ENCODE results near the gene C1QA. TPM values are rescaled to one million over a fixed set of nuclear protein-coding genes. Genes with fewer than 3 reads are reported as not detected.

Gene C1QA
- total RNA-seq, 4 donors from 2014 or later: 11.7 to 167 (median 68.4) TPM

DNA sequence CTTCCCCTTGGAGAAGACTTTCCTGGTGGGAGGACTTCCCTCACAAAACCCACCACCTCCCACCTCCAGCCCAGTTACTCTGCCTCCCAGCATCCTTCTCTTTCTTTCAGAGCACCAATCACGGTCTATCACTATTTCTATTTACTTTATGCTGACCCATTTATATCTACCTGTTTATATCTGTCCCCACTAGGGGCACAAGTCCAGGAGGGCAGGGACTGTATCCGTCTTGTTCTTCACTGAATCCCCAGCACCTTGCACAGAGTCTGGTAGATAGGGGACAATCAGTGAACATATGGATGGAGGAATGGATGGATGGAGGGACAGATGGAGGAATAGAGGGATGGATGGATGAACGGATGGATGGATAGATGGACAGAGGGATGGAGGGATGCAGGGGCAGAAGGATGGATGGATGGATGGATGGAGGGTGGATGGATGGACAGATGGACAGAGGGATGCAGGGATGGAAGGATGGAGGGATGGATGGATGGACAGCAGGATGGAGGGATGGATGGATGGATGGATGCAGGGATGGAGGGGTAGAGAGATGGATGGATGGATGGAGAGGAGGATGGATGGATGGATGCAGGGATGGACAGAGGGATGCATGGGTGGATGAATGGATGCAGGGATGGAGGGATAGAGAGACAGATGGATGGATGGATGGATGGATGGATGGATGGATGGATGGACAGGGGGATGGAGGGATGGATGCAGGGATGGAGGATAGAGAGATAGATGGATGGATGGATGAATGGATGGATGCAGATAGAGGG is 22.1 kb downstream of the C1QA start:
- intact Hi-C loops (cut with DNase I): no loop called here
- Histone ChIP-seq H3K27me3 (peaks cover 0 to 75% (median 0%) of the 10 kb centered on the region in 4 donors), H3K4me3 (no peak overlapping the region), H3K27ac (no peak overlapping the region), H3K9me3 (no peaks in the 10 kb centered on the region), H3K36me3 (no peaks in the 10 kb centered on the region), H3K4me1 (no peaks in the 10 kb centered on the region)
- DNase-seq: no peak
- WGBS, 2 donors: 56% methylated on average over 3 of the region's 3 CpGs
- no peak for TF ChIP-seq POLR2A (IDR thresholded peaks at IDR 0.05)
- TF ChIP-seq, protein P1, sequence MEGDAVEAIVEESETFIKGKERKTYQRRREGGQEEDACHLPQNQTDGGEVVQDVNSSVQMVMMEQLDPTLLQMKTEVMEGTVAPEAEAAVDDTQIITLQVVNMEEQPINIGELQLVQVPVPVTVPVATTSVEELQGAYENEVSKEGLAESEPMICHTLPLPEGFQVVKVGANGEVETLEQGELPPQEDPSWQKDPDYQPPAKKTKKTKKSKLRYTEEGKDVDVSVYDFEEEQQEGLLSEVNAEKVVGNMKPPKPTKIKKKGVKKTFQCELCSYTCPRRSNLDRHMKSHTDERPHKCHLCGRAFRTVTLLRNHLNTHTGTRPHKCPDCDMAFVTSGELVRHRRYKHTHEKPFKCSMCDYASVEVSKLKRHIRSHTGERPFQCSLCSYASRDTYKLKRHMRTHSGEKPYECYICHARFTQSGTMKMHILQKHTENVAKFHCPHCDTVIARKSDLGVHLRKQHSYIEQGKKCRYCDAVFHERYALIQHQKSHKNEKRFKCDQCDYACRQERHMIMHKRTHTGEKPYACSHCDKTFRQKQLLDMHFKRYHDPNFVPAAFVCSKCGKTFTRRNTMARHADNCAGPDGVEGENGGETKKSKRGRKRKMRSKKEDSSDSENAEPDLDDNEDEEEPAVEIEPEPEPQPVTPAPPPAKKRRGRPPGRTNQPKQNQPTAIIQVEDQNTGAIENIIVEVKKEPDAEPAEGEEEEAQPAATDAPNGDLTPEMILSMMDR (IDR thresholded peaks at IDR 0.05): peak in 1 of 6 experiments; percentile 7

DNA sequence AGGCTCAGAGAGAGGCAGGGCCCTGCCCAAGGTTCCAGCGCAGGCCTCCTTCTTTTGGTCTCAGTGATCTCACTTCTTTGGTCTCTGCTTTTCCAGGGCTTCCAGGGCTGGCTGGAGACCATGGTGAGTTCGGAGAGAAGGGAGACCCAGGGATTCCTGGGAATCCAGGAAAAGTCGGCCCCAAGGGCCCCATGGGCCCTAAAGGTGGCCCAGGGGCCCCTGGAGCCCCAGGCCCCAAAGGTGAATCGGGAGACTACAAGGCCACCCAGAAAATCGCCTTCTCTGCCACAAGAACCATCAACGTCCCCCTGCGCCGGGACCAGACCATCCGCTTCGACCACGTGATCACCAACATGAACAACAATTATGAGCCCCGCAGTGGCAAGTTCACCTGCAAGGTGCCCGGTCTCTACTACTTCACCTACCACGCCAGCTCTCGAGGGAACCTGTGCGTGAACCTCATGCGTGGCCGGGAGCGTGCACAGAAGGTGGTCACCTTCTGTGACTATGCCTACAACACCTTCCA is 24.4 kb downstream of the C1QA start:
- Histone ChIP-seq H3K27me3 (peaks cover 0 to 64% (median 0%) of the 10 kb centered on the region in 4 donors), H3K9me3 (no peaks in the 10 kb centered on the region), H3K4me1 (no peaks in the 10 kb centered on the region), H3K27ac (no peak overlapping the region), H3K4me3 (no peak overlapping the region), H3K36me3 (no peaks in the 10 kb centered on the region)
- 60 to 64% methylated on average over 1 to 2 of the region's 19 CpGs for WGBS, 2 donors
- DNase-seq: no peak
- TF ChIP-seq, protein P1 (IDR thresholded peaks at IDR 0.05): no peak
- TF ChIP-seq POLR2A (IDR thresholded peaks at IDR 0.05): no peak
- intact Hi-C loops (cut with DNase I): no loop called here

DNA sequence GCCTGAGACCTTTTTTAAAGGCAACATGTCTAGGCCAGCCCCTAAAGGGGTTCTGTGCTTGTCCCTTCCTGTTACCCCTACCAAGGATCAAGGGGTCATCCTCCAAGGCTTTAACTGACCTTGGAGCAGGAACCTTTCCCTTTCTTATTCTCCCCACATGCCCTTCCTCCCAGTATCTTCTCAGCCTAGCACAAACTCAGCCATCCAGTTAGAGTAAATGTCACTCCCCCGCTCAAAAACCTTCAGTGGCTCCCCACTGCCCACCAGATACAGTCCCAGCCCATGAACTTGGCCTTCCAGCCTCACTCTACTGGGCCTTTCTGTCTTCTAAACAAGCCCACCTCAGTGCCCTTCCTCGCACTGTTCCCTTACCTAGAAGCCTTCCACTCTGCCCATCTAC is 25.5 kb downstream of the C1QA start:
- Histone ChIP-seq H3K27ac (no peak overlapping the region), H3K27me3 (peaks cover 0 to 57% (median 0%) of the 10 kb centered on the region in 4 donors), H3K36me3 (no peaks in the 10 kb centered on the region), H3K9me3 (no peaks in the 10 kb centered on the region), H3K4me1 (no peaks in the 10 kb centered on the region), H3K4me3 (no peak overlapping the region)
- intact Hi-C loops (cut with DNase I): no loop called here
- WGBS, 2 donors: 85% methylated on average over 2 of the region's 2 CpGs
- DNase-seq: no peak
- TF ChIP-seq POLR2A (IDR thresholded peaks at IDR 0.05): no peak
- TF ChIP-seq, protein P1 (IDR thresholded peaks at IDR 0.05): no peak

DNA sequence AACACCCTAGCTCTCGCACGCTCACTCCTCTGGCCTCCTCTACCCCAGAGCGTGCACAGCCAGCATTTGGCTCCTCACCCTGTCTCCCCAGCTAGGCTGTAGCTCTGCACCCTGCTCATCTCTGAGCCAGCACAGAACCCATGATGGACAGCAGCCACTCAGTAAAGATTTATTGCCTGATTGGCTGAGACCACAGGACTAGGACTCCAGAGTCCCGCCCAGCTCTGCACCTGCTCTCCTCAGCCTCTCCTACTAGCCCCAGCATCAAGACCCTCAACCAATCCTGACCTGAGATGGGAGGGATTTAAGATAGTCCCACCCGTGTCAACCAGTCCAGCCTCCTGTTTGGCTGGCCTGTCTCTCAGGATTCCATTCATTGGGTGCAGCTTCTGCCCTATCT is 25.9 kb downstream of the C1QA start:
- H3K9me3 ChIP-seq: no peaks in the 10 kb centered on the region
- H3K4me3 ChIP-seq: no peak overlapping the region
- H3K4me1 ChIP-seq: no peaks in the 10 kb centered on the region
- no peak for DNase-seq
- H3K36me3 ChIP-seq: no peaks in the 10 kb centered on the region
- H3K27me3 ChIP-seq: peaks cover 0 to 57% (median 0%) of the 10 kb centered on the region in 4 donors
- intact Hi-C loops (cut with DNase I): no loop called here
- TF ChIP-seq, protein P1 (IDR thresholded peaks at IDR 0.05): no peak
- TF ChIP-seq POLR2A (IDR thresholded peaks at IDR 0.05): no peak
- no peak overlapping the region for H3K27ac ChIP-seq
- WGBS, 2 donors: 62 to 78% methylated on average over 4 of the region's 5 CpGs

DNA sequence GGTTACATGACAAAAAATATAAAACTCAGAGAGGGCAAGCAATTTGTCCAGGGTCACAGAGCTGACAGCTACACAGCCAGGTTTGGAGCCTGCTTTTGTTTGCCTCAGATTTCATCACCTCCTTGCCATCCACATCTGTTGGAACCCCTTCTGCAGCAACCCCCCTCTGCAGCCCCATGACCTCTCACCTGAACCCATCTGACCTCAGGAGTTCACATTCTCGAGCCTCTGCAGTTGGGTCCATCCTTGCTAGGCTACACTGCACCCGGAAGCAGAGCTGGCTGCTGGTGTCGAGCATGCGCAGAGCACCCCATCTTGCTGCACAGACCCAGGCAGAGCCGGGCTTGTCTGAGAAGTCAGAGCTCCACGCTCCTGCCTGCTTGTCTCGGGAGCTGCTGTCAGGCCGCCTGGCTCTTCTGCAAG is 26.6 kb downstream of the C1QA start:
- no peak for TF ChIP-seq POLR2A (IDR thresholded peaks at IDR 0.05)
- TF ChIP-seq, protein P1 (IDR thresholded peaks at IDR 0.05): no peak
- no peaks in the 10 kb centered on the region for H3K36me3 ChIP-seq
- H3K4me3 ChIP-seq: no peak overlapping the region
- intact Hi-C loops (cut with DNase I): no loop called here
- no peak overlapping the region for H3K27ac ChIP-seq
- peaks cover 0 to 57% (median 0%) of the 10 kb centered on the region in 4 donors for H3K27me3 ChIP-seq
- no peaks in the 10 kb centered on the region for H3K4me1 ChIP-seq
- H3K9me3 ChIP-seq: no peaks in the 10 kb centered on the region
- 70 to 75% methylated on average over 2 to 3 of the region's 8 CpGs for WGBS, 2 donors
- no peak for DNase-seq
